Osteocyte (in vitro differentiated cells): ENCODE measurements around the gene F11R. TPM values are rescaled to one million over a fixed set of nuclear protein-coding genes. Genes with fewer than 3 reads are reported as not detected.
A peak's percentile ranks its signal among the peaks of the same experiment; 100 is the strongest.

Experiments used
- DNase-seq: peaks from one replicate; pipeline ENCODE4 v3.0.0; 2021; ENCODE audit warnings: mixed read lengths; ENCODE audit not compliant: unreplicated experiment; ENCODE audit errors: extremely low spot score
- H3K27ac Mint-ChIP-seq: one replicate; pipeline ENCODE4 v1.8.0; 2021; ENCODE audit warnings: mild to moderate bottlenecking, mixed read lengths; ENCODE audit not compliant: unreplicated experiment
- H3K27me3 Mint-ChIP-seq: one replicate; pipeline ENCODE4 v1.8.0; 2021; ENCODE audit warnings: mixed read lengths; ENCODE audit not compliant: unreplicated experiment
- H3K36me3 Mint-ChIP-seq: one replicate; pipeline ENCODE4 v1.8.0; 2021; ENCODE audit warnings: mixed read lengths; ENCODE audit not compliant: unreplicated experiment
- H3K4me1 Mint-ChIP-seq: one replicate; pipeline ENCODE4 v1.8.0; 2021; ENCODE audit warnings: mixed read lengths; ENCODE audit not compliant: unreplicated experiment
- H3K4me3 Mint-ChIP-seq: one replicate; pipeline ENCODE4 v1.8.0; 2021; ENCODE audit warnings: mild to moderate bottlenecking, moderate library complexity, mixed read lengths; ENCODE audit not compliant: unreplicated experiment
- H3K9me3 Mint-ChIP-seq: one replicate; pipeline ENCODE4 v1.8.0; 2021; ENCODE audit warnings: mixed read lengths; ENCODE audit not compliant: unreplicated experiment
- total RNA-seq: library from RNA; stranded (reverse); gene quantifications from 2 replicates; pipeline ENCODE4 v1.2.1, GENCODE V29; 2021
- TF ChIP-seq, protein P1 (sequence below): fragments of 200-600 bp; sonication (generic); IDR thresholded peaks from 2 replicates; pipeline ENCODE4 v1.5.0; 2021; ENCODE audit warnings: antibody characterized with exemption, mild to moderate bottlenecking, moderate library complexity

Gene F11R
- total RNA-seq, 1 donor from 2014 or later: 1.5 TPM

DNA sequence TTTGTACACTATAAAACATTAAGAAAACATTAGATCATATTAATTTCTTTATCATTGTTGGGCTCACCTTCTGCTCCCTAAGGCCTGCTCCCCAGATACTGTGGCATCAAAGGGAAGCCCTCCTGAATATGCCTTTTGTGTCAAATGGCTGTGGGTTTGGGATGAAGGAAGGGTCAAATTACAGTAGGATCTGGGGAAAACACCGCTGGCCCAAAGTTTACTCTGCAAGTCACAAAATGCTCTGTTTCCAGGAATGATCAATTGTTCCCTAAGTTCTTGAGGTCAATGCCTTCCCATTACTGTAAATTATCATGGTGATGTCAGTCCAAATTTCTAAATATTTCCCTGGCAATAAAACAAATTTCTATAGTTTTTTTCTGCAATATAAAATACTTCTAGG, 59.5 kb downstream of the F11R start:
- Mint-ChIP-seq H3K27ac (no peak overlapping the region), H3K4me3 (no peak overlapping the region)
- no peak for DNase-seq

DNA sequence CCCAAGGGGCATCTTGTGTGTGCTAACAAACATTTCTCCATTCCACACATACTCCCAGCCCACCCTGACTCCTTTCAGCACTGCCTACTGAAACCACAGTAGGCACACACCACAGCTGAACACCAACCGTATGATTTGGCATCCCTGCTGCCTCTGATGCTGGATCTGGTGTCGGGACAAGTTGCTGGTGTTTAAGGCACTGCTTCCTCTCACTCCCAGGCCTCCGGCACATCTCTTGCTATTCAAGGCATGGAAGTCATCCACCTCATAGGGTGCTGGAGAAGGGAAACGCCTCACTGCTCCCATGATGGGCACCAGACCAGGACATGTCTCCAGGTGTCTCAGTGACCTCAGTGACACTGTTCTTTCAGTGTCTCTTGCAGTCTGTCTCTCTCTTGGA, 64.0 kb downstream of the F11R start:
- Mint-ChIP-seq H3K4me1 (no peaks in the 10 kb centered on the region), H3K27me3 (peaks cover 2% of the 10 kb centered on the region), H3K9me3 (no peaks in the 10 kb centered on the region), H3K4me3 (no peak overlapping the region), H3K27ac (no peak overlapping the region), H3K36me3 (no peaks in the 10 kb centered on the region)
- TF ChIP-seq, protein P1, sequence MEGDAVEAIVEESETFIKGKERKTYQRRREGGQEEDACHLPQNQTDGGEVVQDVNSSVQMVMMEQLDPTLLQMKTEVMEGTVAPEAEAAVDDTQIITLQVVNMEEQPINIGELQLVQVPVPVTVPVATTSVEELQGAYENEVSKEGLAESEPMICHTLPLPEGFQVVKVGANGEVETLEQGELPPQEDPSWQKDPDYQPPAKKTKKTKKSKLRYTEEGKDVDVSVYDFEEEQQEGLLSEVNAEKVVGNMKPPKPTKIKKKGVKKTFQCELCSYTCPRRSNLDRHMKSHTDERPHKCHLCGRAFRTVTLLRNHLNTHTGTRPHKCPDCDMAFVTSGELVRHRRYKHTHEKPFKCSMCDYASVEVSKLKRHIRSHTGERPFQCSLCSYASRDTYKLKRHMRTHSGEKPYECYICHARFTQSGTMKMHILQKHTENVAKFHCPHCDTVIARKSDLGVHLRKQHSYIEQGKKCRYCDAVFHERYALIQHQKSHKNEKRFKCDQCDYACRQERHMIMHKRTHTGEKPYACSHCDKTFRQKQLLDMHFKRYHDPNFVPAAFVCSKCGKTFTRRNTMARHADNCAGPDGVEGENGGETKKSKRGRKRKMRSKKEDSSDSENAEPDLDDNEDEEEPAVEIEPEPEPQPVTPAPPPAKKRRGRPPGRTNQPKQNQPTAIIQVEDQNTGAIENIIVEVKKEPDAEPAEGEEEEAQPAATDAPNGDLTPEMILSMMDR: no peak
- DNase-seq: no peak

More for the DNA sequence above, 59.5 kb downstream of the F11R start:
- TF ChIP-seq, protein P1: no peak
- Mint-ChIP-seq H3K9me3 (no peaks in the 10 kb centered on the region), H3K27me3 (peaks cover 2% of the 10 kb centered on the region), H3K4me1 (no peaks in the 10 kb centered on the region), H3K36me3 (no peaks in the 10 kb centered on the region)

DNA sequence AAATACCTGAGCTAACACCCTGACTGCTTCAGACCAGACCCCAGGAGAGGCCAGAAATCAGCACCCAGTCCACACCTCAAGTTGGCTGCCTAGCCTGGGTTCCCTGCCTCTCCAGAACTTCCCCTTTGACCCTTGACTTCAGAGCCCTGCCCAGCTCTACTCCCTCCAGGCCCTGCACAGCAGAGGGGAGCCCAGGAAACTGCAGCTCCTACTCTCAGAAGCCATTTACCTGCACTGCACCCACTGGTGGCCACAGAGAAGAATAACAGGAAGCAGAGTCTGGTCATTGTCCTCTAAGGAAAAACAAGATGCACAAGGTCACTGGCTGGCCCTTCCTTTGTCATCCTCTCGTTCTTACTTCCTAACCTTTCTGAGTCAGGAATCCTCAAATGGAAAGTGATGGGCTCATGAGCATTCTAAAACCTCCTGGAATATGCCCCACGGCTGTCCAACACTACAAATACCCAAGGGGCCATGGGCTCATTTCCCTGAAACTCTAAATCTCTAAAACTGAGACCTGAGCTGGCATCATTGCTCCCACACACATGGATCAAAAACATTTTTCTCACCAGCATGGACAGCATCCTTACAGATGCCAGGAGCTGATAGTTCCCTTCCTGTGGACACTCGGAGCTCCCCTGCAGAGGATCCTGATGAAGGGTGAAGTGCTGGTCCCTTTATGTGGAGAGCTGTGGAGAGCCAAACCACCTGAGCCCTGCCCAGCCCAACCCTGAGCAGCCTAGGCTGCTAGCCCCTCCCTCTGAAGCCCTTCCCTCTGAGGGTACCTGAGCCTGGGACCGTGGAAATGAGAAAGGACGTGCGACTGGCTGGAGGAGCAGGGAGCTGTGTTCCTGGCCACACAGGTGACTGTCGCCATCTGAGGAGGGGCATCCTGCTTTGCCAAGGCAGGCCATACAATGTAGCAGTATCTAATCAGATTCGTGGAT, 66.5 kb downstream of the F11R start, which contains the start of gene ITLN2:
TSS of gene ITLN2 (minus strand) at position 652 of the 947 bp plus-strand sequence. CDS start at position 584, 68 bp downstream.
- no peak for DNase-seq
- TF ChIP-seq, protein P1: peak; percentile 41
- no peaks in the 10 kb centered on the region for H3K9me3 Mint-ChIP-seq
- no peaks in the 10 kb centered on the region for H3K36me3 Mint-ChIP-seq
- no peaks in the 10 kb centered on the region for H3K4me1 Mint-ChIP-seq
- H3K4me3 Mint-ChIP-seq: no peak within 1 kb of the TSS
- H3K27me3 Mint-ChIP-seq: no peaks in the 10 kb centered on the region
- no peak within 1 kb of the TSS for H3K27ac Mint-ChIP-seq

DNA sequence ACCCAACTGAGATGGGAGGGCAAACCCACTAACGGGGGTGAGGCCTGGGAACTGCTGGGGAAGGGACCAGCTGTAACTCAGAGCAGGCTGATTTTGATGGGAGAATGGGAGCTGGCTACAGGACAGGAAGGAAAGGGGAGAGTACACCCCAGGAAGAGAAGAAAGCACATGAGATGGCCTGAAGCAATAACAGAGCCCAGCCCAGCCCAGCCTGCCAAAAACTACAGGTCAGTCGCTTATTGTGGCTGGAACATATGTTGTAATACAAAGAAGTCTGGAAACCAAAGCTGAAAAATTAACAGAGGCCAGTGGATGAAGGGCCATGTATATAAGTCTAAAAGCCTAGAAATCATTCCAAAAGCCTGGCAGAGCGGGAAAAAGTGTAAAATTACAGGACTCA, 67.9 kb downstream of the F11R start:
- DNase-seq: no peak
- TF ChIP-seq, protein P1: no peak
- Mint-ChIP-seq H3K4me1 (no peaks in the 10 kb centered on the region), H3K27me3 (no peaks in the 10 kb centered on the region), H3K36me3 (no peaks in the 10 kb centered on the region), H3K27ac (no peak overlapping the region), H3K4me3 (no peak overlapping the region), H3K9me3 (no peaks in the 10 kb centered on the region)

DNA sequence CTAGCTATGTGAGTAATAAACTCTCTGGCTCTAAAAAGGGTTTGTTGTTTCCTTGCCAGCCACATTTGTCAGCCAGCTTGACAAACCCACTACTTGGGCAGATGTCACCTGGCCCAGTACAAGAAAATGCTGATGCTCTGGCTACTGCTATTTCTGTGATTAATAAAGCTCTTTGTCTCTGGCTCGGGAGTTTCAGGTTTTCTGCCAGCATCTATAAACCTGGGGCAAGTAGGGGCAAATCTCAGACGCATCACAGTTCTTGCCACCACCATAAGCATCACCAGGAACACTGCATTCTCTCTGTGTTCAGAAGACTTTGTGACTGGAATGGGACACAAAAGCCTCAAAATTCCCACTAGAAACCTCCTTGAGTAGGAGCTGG, 68.8 kb downstream of the F11R start:
- Mint-ChIP-seq H3K27me3 (no peaks in the 10 kb centered on the region), H3K9me3 (no peaks in the 10 kb centered on the region), H3K36me3 (no peaks in the 10 kb centered on the region), H3K4me3 (no peak overlapping the region), H3K4me1 (no peaks in the 10 kb centered on the region), H3K27ac (no peak overlapping the region)
- no peak for DNase-seq
- TF ChIP-seq, protein P1: no peak
